Keratinocyte (primary cell): ENCODE data around the gene MIF4GD. TPM values are rescaled to one million over a fixed set of nuclear protein-coding genes. Genes with fewer than 3 reads are reported as not detected.

Source experiments
- DNase-seq: peaks from one replicate; pipeline ENCODE4 v3.0.0-alpha.2; 2011; ENCODE audit warnings: low read depth, missing footprints, low spot score
- FAIRE-seq: peaks from 2 replicates; lab custom pipeline; 2011; peaks lifted over from hg19 to GRCh38; lab: Jason Lieb, UNC
- H2AFZ ChIP-seq: 2 replicates; pipeline ENCODE4 v1.6.0; 2012; ENCODE audit warnings: low read length, control low read depth, inconsistent platforms; ENCODE audit not compliant: control insufficient read depth
- H3K27ac ChIP-seq: 2 replicates; pipeline ENCODE4 v1.5.1; 2011; ENCODE audit warnings: low read length; ENCODE audit not compliant: control insufficient read depth, insufficient read depth
- H3K27me3 ChIP-seq: 3 replicates; pipeline ENCODE4 v1.6.0; 2011; ENCODE audit warnings: low read length; ENCODE audit not compliant: control insufficient read depth, insufficient read depth; ENCODE audit errors: extremely low read depth
- H3K36me3 ChIP-seq, 2 experiments: 2 replicates in 1 of 2; 3 replicates in 1 of 2; pipeline ENCODE4 v1.5.1; 2011; ENCODE audit warnings: low read length in 2 of 2, mild to moderate bottlenecking in 1 of 2; ENCODE audit not compliant: control insufficient read depth in 2 of 2, insufficient read depth in 2 of 2; ENCODE audit errors: extremely low read depth in 1 of 2
- H3K4me1 ChIP-seq: 3 replicates; pipeline ENCODE4 v1.5.1; 2011; ENCODE audit warnings: low read length; ENCODE audit not compliant: control insufficient read depth, insufficient read depth; ENCODE audit errors: extremely low read depth
- H3K4me2 ChIP-seq: 3 replicates; pipeline ENCODE4 v1.6.0; 2011; ENCODE audit warnings: low read depth, low read length; ENCODE audit not compliant: control insufficient read depth, insufficient read depth; ENCODE audit errors: extremely low read depth
- H3K4me3 ChIP-seq, 3 experiments: fragments of 200-600 bp in 1 of 3; sonication (generic) in 1 of 3; 2 replicates in 2 of 3; 3 replicates in 1 of 3; pipeline ENCODE4 v1.5.1; 2011 to 2016; ENCODE audit warnings: low read length in 3 of 3, mild to moderate bottlenecking in 3 of 3, control low read depth in 2 of 3, inconsistent platforms in 1 of 3, low read depth in 1 of 3, mixed read lengths in 1 of 3, mixed run types in 1 of 3, moderate library complexity in 1 of 3; ENCODE audit not compliant: control insufficient read depth in 2 of 3, insufficient read depth in 2 of 3; ENCODE audit errors: extremely low read depth in 1 of 3
- H3K79me2 ChIP-seq: 2 replicates; pipeline ENCODE4 v1.6.0; 2012; ENCODE audit warnings: low read length; ENCODE audit not compliant: control insufficient read depth, insufficient read depth
- H3K9ac ChIP-seq: 3 replicates; pipeline ENCODE4 v1.6.0; 2011; ENCODE audit warnings: low read length; ENCODE audit not compliant: control insufficient read depth, insufficient read depth; ENCODE audit errors: extremely low read depth
- H3K9me1 ChIP-seq: 3 replicates; pipeline ENCODE4 v1.6.0; 2011; ENCODE audit warnings: low read length; ENCODE audit not compliant: control insufficient read depth, insufficient read depth; ENCODE audit errors: extremely low read depth
- H3K9me3 ChIP-seq: 2 replicates; pipeline ENCODE4 v1.5.1; 2012; ENCODE audit warnings: low read depth, low read length; ENCODE audit not compliant: control insufficient read depth
- H4K20me1 ChIP-seq: 3 replicates; pipeline ENCODE4 v1.6.0; 2011; ENCODE audit warnings: low read length; ENCODE audit not compliant: control insufficient read depth, insufficient read depth; ENCODE audit errors: extremely low read depth
- EZH2 ChIP-seq: IDR thresholded peaks from one replicate; pipeline ENCODE4 v1.6.1; 2012; ENCODE audit warnings: inconsistent platforms, mild to moderate bottlenecking, low read length, moderate library complexity
- dilution Hi-C: fragments of 300-500 bp; cut with MboI; formaldehyde crosslinking; loops from one replicate; pipeline ENCODE4 v1.7.0; 2020; ENCODE audit warnings: low sequenced_read_pairs; ENCODE audit not compliant: extremely low pct_ligation_motif_present
- polyA plus RNA-seq, 5 experiments: library from polyadenylated mRNA; depleted of rRNA in 3 of 5; stranded (reverse) in 3 of 5; stranded (forward) in 1 of 5; unstranded in 1 of 5; fragments of >200 nt; gene quantifications; 1 replicate in 1 of 5; 2 replicates in 3 of 5; 3 replicates in 1 of 5; pipeline versions ENCODE4 v1.2.1 to v1.2.3, GENCODE V29; 2011 to 2012; ENCODE audit warnings: missing spikeins in 2 of 5, low read depth in 1 of 5, low replicate concordance in 1 of 5
- TF ChIP-seq, protein P1 (sequence below), 3 experiments: IDR thresholded peaks in 1 of 3; conservative IDR thresholded peaks in 1 of 3; optimal IDR thresholded peaks in 1 of 3; 2 replicates in 2 of 3; 3 replicates in 1 of 3; pipeline versions ENCODE3 to v1.5.1; 2011; ENCODE audit warnings: low read length in 3 of 3, mild to moderate bottlenecking in 3 of 3, moderate library complexity in 2 of 3, control low read depth in 1 of 3, inconsistent platforms in 1 of 3; ENCODE audit not compliant: insufficient read depth in 2 of 3; ENCODE audit errors: extremely low read depth in 1 of 3

MIF4GD gene
- polyA plus RNA-seq, 1 donor (not counting 4 experiments of a cell fraction or from before 2014, with no cell fraction given), result 15.9 TPM

DNA sequence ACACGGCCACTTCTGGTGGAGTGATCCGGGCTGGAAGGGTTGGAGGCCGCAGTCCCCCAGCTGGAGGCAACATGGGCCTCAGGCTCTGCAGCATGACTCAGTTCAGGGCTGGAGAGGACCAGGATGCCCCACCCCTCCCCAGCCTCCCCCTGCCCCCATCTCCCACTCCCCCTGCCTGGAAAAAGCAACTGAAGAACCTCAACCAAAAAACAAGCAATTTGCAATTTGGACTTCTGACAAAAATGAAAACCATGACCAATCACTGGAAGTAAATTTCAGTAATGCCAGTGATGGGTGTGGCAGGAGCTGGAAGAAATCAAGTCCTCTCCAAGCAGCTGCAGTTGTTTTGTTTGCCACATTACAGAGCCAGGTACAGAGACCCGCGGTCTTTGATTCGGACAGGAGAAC is 6.6 kb upstream of the MIF4GD start:
- FAIRE-seq (no peak), DNase-seq (no peak)
- H3K27me3 ChIP-seq, result no peaks in the 10 kb centered on the region
- no peak overlapping the region for H3K27ac ChIP-seq
- H3K9me1 ChIP-seq, result peaks cover 2% of the 10 kb centered on the region
- H3K4me3 ChIP-seq, result no peak overlapping the region
- no peak for TF ChIP-seq EZH2
- TF ChIP-seq, protein P1, sequence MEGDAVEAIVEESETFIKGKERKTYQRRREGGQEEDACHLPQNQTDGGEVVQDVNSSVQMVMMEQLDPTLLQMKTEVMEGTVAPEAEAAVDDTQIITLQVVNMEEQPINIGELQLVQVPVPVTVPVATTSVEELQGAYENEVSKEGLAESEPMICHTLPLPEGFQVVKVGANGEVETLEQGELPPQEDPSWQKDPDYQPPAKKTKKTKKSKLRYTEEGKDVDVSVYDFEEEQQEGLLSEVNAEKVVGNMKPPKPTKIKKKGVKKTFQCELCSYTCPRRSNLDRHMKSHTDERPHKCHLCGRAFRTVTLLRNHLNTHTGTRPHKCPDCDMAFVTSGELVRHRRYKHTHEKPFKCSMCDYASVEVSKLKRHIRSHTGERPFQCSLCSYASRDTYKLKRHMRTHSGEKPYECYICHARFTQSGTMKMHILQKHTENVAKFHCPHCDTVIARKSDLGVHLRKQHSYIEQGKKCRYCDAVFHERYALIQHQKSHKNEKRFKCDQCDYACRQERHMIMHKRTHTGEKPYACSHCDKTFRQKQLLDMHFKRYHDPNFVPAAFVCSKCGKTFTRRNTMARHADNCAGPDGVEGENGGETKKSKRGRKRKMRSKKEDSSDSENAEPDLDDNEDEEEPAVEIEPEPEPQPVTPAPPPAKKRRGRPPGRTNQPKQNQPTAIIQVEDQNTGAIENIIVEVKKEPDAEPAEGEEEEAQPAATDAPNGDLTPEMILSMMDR (optimal IDR thresholded peaks at IDR 0.05 in 1 of 3, IDR thresholded peaks at IDR 0.05 in 1 of 3, conservative IDR thresholded peaks at IDR 0.05 in 1 of 3; ENCODE audit: extremely low read depth in 1 of 3, insufficient read depth in 2 of 3, low read length in 3 of 3), result no peak
- no peak overlapping the region for H2AFZ ChIP-seq
- H3K4me2 ChIP-seq, result no peak overlapping the region
- H3K9ac ChIP-seq, result no peak overlapping the region
- dilution Hi-C loops, result no loop called here
- H3K79me2 ChIP-seq, result no peaks in the 10 kb centered on the region
- H3K4me1 ChIP-seq, result peaks cover 5% of the 10 kb centered on the region
- H3K9me3 ChIP-seq, result no peaks in the 10 kb centered on the region
- H3K36me3 ChIP-seq, result peaks cover 6 to 12% of the 10 kb centered on the region in 2 experiments
- H4K20me1 ChIP-seq, result no peaks in the 10 kb centered on the region

DNA sequence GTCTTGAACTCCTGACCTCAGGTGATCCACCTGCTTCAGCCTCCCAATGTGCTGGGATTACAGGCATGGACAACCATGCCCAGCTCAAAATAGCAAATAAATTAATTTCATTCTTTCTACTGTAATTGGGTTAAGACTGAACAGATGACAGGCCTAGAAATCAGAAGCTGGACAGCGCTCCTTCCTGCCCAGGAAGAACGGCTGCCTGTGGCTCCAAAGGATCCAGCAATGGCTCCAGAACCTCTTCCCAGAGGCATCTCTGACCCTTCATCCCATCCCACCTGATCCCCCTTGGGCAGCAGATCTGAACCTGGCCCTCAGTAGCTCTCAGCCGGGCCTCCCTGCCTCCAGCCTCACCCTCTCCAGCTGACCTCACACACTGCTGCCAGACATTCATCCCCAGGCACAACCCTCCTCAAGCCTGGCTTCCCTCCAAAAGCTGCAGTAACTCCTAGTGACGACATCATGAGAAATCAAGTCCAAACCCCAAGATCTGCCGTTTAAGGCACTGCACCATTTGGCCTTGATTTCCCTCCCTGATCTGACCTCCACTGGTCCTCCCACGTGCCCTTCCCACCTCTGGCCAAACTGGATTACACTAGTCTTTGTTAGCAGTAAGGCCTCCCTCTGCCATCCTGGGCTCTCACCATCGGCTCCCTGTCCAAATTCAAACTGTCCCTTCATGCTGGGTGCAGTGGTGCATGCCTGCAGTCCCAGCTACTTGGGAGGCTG is 3.1 kb upstream of the MIF4GD start:
- Histone ChIP-seq H4K20me1 (no peaks in the 10 kb centered on the region), H3K9me1 (peaks cover 2% of the 10 kb centered on the region), H3K4me2 (no peak overlapping the region), H3K4me1 (peaks cover 20% of the 10 kb centered on the region), H3K27me3 (no peaks in the 10 kb centered on the region), H3K36me3 (peaks cover 6 to 12% of the 10 kb centered on the region in 2 experiments), H3K9ac (no peak overlapping the region), H3K9me3 (no peaks in the 10 kb centered on the region), H2AFZ (no peak overlapping the region), H3K79me2 (no peaks in the 10 kb centered on the region), H3K27ac (no peak overlapping the region), H3K4me3 (no peak overlapping the region)
- FAIRE-seq (no peak), DNase-seq (no peak)
- no peak for TF ChIP-seq EZH2
- TF ChIP-seq, protein P1 (optimal IDR thresholded peaks at IDR 0.05 in 1 of 3, IDR thresholded peaks at IDR 0.05 in 1 of 3, conservative IDR thresholded peaks at IDR 0.05 in 1 of 3; ENCODE audit: extremely low read depth in 1 of 3, insufficient read depth in 2 of 3, low read length in 3 of 3), result no peak
- dilution Hi-C loops, result no loop called here
